H1 (cell line): ENCODE measurements around the gene CLPX. TPM values are rescaled to one million over a fixed set of nuclear protein-coding genes. Genes with fewer than 3 reads are reported as not detected.

Experiments
- ATF2 ChIP-seq: IDR thresholded peaks from 2 replicates; pipeline ENCODE4 v1.6.1; 2012; ENCODE audit warnings: low read length, inconsistent platforms
- CBX8 ChIP-seq: fragments of 300-800, 300-1000 bp; sonication (generic); IDR thresholded peaks from 2 replicates; pipeline ENCODE4 v1.7.1; 2016; ENCODE audit warnings: low read depth, low read length, borderline replicate concordance
- CHD7 ChIP-seq: fragments of 300-600 bp; sonication (generic); IDR thresholded peaks from 2 replicates; pipeline ENCODE4 v1.7.1; 2012; ENCODE audit warnings: low read length, moderate library complexity, mild to moderate bottlenecking, inconsistent platforms; ENCODE audit not compliant: insufficient replicate concordance
- EP300 ChIP-seq, 2 experiments: IDR thresholded peaks; 1 replicate in 1 of 2; 2 replicates in 1 of 2; pipeline ENCODE4 v1.6.1; 2011 to 2012; ENCODE audit warnings: low read depth in 2 of 2, low read length in 2 of 2, mild to moderate bottlenecking in 2 of 2, borderline replicate concordance in 1 of 2, inconsistent platforms in 1 of 2, moderate library complexity in 1 of 2
- FOSL1 ChIP-seq: IDR thresholded peaks from 2 replicates; pipeline ENCODE4 v1.6.1; 2011; ENCODE audit warnings: mild to moderate bottlenecking, low read depth, low read length, moderate library complexity; ENCODE audit not compliant: insufficient read depth
- GABPA ChIP-seq: IDR thresholded peaks from 2 replicates; pipeline ENCODE4 v1.6.1; 2011; ENCODE audit warnings: mild to moderate bottlenecking, low read length, moderate library complexity, borderline replicate concordance; ENCODE audit not compliant: insufficient read depth
- KDM1A ChIP-seq: fragments of 200-600, 300-600 bp; sonication (generic); IDR thresholded peaks from 2 replicates; pipeline ENCODE4 v1.7.1; 2016; ENCODE audit warnings: mild to moderate bottlenecking, low read length, borderline replicate concordance
- NRF1 ChIP-seq: IDR thresholded peaks from 2 replicates; pipeline ENCODE4 v1.6.1; 2011; ENCODE audit warnings: mild to moderate bottlenecking, low read depth, low read length, improper control_type of control experiment
- YY1 ChIP-seq: IDR thresholded peaks from 2 replicates; pipeline ENCODE4 v1.6.1; 2011; ENCODE audit warnings: low read depth, mild to moderate bottlenecking, low read length
- ZNF274 ChIP-seq: IDR thresholded peaks from 2 replicates; pipeline ENCODE4 v1.7.0; 2012; ENCODE audit warnings: low read length, borderline replicate concordance; ENCODE audit errors: extremely low read depth
- polyA plus RNA-seq, 7 experiments: library from polyadenylated mRNA; depleted of rRNA in 3 of 7; stranded (reverse) in 5 of 7; unstranded in 2 of 7; fragments of >200 nt in 5 of 7; fragments of 200-250 nt in 2 of 7; gene quantifications; 1 replicate in 5 of 7; 2 replicates in 1 of 7; 4 replicates in 1 of 7; pipeline versions ENCODE4 v1.2.1 to v1.2.3, GENCODE V29; 2011 to 2013; ENCODE audit warnings: missing spikeins in 2 of 7, mixed read lengths in 2 of 7
- total RNA-seq: library from RNA; stranded (reverse); fragmentation: NEBNext Ultra II Directional; extraction: Animal tissue kit (Norgen Biotek cat#: 25700); gene quantifications from 2 replicates; pipeline ENCODE4 v1.2.1, GENCODE V29; 2021

CLPX gene
- total and polyA plus RNA-seq, 2 of the 8 experiments (the other 6 are each of a cell fraction or from before 2014, with no cell fraction given): 10.5 to 53.6 TPM

GRCh38 chr15:65219137-65219536, 34.0 kb upstream of the CLPX start (continued):
- TF ChIP-seq CHD7 (no peak), EP300 (IDR thresholded peaks at IDR 0.05; ENCODE audit: borderline replicate concordance in 1 of 2, low read depth in 2 of 2, low read length in 2 of 2) (no peak), YY1 (no peak), FOSL1 (no peak), NRF1 (no peak), ATF2 (no peak), GABPA (no peak), KDM1A (no peak), ZNF274 (no peak), CBX8 (no peak)
